ENCODE data around the gene CAVIN4.

The CAVIN4 gene

DNA sequence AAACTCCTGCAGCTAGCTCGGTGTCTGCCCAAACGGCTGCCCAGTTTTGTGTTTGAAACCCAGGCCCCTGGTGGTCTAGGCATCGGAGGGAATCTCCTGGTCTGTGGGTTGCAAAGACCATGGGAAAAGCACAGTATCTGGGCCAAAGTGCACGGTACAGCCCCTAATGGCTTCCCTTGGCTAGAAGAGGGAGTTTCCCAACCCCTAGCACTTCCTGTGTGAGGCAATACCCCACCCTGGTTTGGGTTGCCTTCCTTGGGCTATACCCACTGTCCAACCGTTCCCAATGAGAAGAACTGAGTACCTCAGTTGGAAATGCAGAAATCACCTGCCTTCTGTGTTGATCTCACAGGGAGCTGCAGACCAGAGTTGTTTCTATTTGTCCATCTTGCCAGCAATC is 41.8 kb downstream of the CAVIN4 start:
- no peak for DNase-seq (ENCODE audit: low read depth in 2 of 2)
- TF ChIP-seq, protein P1, sequence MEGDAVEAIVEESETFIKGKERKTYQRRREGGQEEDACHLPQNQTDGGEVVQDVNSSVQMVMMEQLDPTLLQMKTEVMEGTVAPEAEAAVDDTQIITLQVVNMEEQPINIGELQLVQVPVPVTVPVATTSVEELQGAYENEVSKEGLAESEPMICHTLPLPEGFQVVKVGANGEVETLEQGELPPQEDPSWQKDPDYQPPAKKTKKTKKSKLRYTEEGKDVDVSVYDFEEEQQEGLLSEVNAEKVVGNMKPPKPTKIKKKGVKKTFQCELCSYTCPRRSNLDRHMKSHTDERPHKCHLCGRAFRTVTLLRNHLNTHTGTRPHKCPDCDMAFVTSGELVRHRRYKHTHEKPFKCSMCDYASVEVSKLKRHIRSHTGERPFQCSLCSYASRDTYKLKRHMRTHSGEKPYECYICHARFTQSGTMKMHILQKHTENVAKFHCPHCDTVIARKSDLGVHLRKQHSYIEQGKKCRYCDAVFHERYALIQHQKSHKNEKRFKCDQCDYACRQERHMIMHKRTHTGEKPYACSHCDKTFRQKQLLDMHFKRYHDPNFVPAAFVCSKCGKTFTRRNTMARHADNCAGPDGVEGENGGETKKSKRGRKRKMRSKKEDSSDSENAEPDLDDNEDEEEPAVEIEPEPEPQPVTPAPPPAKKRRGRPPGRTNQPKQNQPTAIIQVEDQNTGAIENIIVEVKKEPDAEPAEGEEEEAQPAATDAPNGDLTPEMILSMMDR (IDR thresholded peaks at IDR 0.05; ENCODE audit: low read depth, low read length), result no peak
- no peak overlapping the region for H3K4me3 ChIP-seq (replicated peaks in 1 of 2; ENCODE audit: low read depth in 2 of 2, low read length in 2 of 2)

GRCh38 chr9:100623969-100624368 is 46.1 kb downstream of the CAVIN4 start:
- TF ChIP-seq, protein P1 (IDR thresholded peaks at IDR 0.05; ENCODE audit: low read depth, low read length), result no peak
- no peak overlapping the region for H3K4me3 ChIP-seq (replicated peaks in 1 of 2; ENCODE audit: low read depth in 2 of 2, low read length in 2 of 2)
- DNase-seq (ENCODE audit: low read depth in 2 of 2), result no peak

DNA sequence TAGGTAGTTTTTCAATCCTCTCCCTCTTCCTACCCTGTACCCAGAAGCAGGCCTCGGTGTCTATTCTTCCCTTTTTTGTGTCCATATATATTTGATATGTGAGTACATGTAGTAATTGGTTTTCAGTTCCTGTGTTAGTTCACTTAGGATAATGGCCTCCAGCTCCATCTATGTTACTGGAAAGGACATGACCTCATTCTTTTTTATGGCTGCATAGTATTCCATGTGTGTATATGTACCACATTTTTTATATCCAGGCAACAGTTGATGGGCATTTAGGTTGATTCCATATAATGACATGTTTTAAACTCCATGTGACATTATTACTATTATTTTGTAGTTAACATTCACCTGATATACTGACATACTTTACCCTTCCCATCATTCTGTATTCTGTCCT is 49.1 kb downstream of the CAVIN4 start:
- H3K4me3 ChIP-seq (replicated peaks in 1 of 2; ENCODE audit: low read depth in 2 of 2, low read length in 2 of 2), result no peak overlapping the region
- TF ChIP-seq, protein P1 (IDR thresholded peaks at IDR 0.05; ENCODE audit: low read depth, low read length), result no peak
- DNase-seq (ENCODE audit: low read depth in 2 of 2), result no peak

GRCh38 chr9:100637787-100638186 is 59.9 kb downstream of the CAVIN4 start:
- TF ChIP-seq, protein P1 (IDR thresholded peaks at IDR 0.05; ENCODE audit: low read depth, low read length), result no peak
- no peak for DNase-seq (ENCODE audit: low read depth in 2 of 2)

More at GRCh38 chr9:100637787-100638186, 59.9 kb downstream of the CAVIN4 start:
- no peak overlapping the region for H3K4me3 ChIP-seq (replicated peaks in 1 of 2; ENCODE audit: low read depth in 2 of 2, low read length in 2 of 2)

Data from cardiac fibroblast (primary cell).